LNCaP clone FGC (cell line): ENCODE measurements around the gene ANOS1.

ENCODE experiments used
- DNase-seq: peaks from one replicate; pipeline ENCODE4 v3.0.0-alpha.2; 2011; ENCODE audit warnings: low read depth
- H3K4me3 ChIP-seq: 2 replicates; pipeline ENCODE4 v1.5.1; 2011; ENCODE audit warnings: mild to moderate bottlenecking, low read depth, low read length, control low read depth
- TF ChIP-seq, protein P1 (sequence below): IDR thresholded peaks from 2 replicates; pipeline ENCODE4 v1.5.1; 2012; ENCODE audit warnings: mild to moderate bottlenecking; ENCODE audit not compliant: control insufficient read depth, insufficient read depth; ENCODE audit errors: extremely low read depth

The ANOS1 gene

DNA sequence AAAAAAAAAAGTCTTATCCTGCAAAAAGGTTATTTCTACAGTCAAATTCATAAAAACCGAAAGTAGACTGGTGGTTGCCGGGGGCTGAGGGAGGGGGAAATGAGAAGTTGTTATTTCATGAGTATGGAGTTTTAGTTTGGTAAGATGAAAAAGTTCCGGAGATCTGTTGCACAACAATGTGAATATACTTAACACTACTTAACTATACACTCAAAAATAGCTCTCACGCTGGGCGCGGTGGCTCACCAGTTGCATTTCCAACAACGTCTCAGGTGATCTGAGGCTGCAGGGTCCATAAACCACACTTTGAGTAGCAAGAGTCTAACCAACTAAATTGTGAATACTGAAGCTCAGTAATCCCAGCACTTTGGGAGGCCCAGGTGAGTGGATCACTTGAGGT is 52.4 kb downstream of the ANOS1 start:
- TF ChIP-seq, protein P1, sequence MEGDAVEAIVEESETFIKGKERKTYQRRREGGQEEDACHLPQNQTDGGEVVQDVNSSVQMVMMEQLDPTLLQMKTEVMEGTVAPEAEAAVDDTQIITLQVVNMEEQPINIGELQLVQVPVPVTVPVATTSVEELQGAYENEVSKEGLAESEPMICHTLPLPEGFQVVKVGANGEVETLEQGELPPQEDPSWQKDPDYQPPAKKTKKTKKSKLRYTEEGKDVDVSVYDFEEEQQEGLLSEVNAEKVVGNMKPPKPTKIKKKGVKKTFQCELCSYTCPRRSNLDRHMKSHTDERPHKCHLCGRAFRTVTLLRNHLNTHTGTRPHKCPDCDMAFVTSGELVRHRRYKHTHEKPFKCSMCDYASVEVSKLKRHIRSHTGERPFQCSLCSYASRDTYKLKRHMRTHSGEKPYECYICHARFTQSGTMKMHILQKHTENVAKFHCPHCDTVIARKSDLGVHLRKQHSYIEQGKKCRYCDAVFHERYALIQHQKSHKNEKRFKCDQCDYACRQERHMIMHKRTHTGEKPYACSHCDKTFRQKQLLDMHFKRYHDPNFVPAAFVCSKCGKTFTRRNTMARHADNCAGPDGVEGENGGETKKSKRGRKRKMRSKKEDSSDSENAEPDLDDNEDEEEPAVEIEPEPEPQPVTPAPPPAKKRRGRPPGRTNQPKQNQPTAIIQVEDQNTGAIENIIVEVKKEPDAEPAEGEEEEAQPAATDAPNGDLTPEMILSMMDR, result no peak
- H3K4me3 ChIP-seq, result no peak overlapping the region
- DNase-seq, result no peak

DNA sequence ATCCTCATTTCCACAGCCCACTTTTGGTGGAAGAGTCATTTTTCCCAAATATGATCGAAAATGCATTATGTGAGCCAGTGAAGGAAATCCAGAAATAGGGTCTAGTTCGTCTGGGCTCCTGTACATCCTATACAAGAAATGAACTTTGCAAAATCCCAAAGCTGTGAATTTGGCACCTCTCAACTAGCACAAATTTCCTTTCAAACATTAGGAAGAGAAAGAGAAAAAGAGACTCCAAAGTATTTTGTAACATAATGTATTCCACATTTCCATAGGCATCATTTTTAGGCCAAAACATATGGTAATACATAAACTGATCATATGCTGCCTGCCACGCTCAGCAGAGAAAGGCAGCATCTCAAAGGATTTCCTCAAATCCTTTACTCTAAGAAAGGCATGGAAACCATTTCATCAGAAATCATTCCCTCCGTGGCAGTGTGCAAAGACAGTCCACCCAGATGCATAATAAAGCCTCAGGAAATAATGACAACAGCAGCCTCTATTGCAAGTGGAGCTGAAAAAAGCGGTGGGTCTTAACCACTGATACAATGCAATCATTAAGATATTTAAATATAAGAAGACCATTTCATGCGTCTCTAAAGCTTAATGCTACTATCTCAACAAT is 56.8 kb downstream of the ANOS1 start:
- TF ChIP-seq, protein P1, result no peak
- DNase-seq, result no peak

DNA sequence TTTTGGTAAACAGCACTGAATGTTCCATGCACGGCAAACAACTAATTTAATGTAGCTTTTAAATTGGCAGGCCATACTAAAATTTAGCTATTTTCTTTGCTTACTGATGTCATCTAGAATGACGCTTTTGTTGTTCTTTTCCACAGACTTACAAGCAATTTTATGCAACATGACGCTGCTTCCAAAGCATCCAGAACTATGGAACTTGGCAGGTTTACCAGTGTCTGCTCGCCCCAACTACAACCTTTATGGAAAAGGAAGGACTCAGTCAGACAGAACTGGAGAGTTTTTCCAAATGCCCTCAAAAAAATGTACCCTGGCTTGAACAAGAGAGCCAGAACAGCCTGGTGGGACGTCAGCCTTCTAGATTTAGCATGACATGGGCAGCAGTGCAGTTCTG is 58.7 kb downstream of the ANOS1 start:
- TF ChIP-seq, protein P1, result no peak
- DNase-seq, result peak; percentile 36
- H3K4me3 ChIP-seq, result no peak overlapping the region

More for the DNA sequence above, 56.8 kb downstream of the ANOS1 start:
- H3K4me3 ChIP-seq, result no peak overlapping the region

DNA sequence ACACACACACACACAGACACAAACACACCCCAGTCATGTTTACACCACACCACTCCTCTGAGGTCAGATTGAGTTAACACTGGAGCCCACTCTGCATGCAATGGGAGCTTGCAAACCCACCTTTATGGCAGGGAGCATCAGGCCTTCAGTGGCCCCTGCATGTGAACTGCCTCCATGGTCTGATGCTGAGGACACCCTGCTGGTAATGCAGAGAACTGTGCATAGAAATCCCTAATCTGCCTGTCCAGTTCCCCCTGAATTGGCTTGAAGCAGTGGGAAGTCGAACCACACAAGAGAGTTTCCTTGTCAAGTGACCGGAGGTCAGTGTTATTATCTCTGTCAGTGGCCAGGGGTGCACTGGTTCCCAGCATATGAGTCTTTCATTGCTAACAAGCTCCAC is 59.8 kb downstream of the ANOS1 start:
- TF ChIP-seq, protein P1, result no peak
- no peak overlapping the region for H3K4me3 ChIP-seq
- no peak for DNase-seq

DNA sequence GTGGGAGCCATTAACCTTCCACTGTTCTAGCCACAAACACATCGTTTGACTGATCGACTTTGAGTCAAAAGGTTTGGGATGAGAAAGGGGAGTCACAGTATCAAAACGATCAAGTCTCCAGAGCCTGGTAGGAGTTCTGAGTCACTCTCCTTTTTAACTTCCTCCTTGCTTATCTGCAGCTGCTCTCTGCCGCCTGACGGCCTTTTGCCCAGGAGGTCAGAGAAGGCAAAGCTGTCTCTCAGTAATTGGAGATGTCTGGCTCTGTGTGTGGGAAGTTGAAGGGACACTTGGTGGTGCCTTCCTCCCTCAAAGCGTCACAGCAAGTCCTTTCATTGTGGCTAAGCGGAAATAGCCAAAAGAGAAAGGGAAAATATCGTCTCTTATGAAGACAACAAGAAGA is 63.1 kb downstream of the ANOS1 start:
- TF ChIP-seq, protein P1, result no peak
- no peak overlapping the region for H3K4me3 ChIP-seq
- DNase-seq, result no peak

DNA sequence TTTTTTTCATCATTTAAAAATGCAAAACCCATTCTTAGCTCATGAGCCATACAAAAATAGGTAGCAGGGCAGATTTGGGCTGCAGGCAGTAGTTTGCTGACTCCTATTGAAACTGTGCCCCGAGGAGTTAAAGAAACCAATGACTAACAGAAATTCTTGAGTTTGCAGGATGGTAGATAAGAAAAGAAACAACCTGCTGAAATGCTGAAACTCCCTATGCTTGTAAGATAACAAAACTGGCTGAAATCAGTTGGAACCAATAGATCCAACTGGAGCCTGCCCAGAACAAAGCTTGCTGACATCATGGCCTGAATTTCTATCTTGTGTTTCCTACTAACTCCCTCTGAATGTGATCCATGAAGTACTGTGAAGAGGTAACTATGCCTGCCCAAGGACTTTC is 68.6 kb downstream of the ANOS1 start:
- no peak for DNase-seq
- H3K4me3 ChIP-seq, result no peak overlapping the region
- TF ChIP-seq, protein P1, result no peak

DNA sequence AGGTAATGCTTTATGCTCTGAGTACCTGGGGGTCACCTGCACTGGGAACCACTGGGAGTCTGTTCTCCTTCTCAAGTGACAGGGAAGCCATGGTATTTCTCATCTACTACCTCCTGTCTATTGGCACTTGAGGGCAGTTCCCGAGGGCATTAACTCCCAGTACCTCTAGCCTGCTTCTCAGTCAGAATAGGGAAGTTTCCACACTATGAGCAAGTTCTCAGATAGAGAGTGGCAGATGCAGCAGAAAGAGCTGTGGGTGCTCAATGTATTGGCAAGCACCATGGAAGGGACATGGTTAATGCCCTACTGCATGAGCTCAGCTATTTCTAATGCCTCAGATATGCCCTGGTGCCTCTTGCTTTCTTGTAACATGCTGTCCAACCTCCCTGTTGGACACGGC is 74.1 kb downstream of the ANOS1 start:
- TF ChIP-seq, protein P1, result no peak
- no peak for DNase-seq
- no peak overlapping the region for H3K4me3 ChIP-seq
